ENCODE results near the gene LRRC15.

DNA sequence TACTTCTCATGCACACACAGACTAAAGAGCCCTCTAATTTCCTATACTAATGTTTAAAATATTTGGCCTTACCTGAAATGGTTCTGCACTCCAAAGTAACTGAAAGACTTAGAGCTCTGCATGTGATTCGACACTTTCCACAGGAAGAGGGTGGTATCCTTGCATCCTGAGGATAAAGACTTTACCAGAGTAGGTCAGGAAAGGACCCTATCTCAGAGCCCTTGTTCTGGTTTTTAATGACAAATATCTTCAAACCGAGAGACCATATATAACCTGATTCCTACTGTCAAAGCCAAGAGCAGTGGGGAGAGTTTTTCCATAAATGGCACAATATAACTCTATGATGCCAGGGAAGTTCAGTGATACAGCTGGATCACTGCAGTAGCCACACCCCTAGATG lies 29.6 kb upstream of the LRRC15 start, which contains the start of gene GP5:
- TF ChIP-seq CTCF (conservative IDR thresholded peaks at IDR 0.05 in 1 of 2, IDR thresholded peaks at IDR 0.05 in 1 of 2; ENCODE audit: extremely low read depth in 1 of 2, insufficient read depth in 1 of 2, low read depth in 1 of 2, low read length in 2 of 2) (no peak), EZH2 (IDR thresholded peaks at IDR 0.05; ENCODE audit: borderline replicate concordance, low read length) (no peak)
